Stimulated activated CD8-positive, alpha-beta memory T cell treated with anti-CD3 and anti-CD28 coated beads, Interleukin-15, amount 100 ng/mL, for 1 hour (primary cell): ENCODE results near the gene PRKCD.

ENCODE experiments used
- DNase-seq: peaks from one replicate; pipeline ENCODE4 v3.0.0-alpha.2; 2020; ENCODE audit warnings: low read depth

Gene PRKCD

GRCh38 chr3:53170325-53171063, 9.5 kb downstream of the PRKCD start:
- DNase-seq: no peak

DNA sequence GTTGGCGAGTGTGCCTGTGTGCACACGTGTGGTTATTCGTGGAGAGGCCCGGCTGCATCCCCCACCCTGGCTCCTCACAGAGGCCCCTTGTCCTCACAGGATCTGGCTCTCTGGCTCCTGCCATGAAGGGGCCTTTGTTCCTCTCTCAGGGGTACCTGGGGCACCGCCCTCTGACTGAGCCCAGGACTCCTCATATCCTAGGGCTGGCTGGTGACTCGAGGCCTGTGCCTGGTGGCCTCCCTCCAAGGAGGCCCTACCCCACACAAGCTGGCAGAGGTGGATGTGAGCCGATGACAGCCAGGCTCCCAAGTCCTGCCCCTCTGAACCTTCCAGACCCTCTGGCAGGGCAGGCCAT, 10.0 kb downstream of the PRKCD start:
- no peak for DNase-seq

DNA sequence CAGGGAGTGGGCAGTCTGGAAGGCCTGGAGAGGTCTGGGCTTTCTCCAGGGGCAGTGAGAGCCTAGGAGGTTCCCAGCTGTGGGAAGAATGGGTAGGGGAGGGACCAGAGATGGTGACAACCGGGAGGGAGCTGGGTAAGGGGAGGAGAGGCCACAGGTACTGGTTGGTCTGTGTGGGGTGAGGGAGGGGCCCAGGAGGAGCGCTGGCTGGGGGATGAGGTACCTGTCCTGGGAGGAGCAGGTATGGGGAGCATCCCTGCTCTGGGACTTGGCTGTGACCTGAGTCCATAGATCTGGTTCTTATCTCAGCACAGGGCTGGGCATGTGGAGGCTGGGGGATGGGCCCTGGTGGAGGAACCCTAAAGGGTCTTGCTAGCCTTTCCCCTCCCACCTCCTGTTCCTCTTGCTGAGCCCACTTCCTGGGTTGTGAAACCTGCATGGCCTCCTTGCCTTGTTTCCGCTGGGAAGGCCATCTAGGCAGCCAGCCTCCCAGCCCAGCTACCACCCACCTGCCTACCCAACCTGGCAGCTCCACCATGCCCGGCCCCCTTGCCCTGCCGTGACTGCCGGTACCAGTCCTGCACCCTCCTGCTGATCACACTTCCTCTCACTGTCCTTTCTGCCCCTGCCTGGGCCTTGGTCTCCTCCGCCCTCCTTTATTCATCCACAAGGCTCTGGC, 11.0 kb downstream of the PRKCD start:
- DNase-seq: no peak

DNA sequence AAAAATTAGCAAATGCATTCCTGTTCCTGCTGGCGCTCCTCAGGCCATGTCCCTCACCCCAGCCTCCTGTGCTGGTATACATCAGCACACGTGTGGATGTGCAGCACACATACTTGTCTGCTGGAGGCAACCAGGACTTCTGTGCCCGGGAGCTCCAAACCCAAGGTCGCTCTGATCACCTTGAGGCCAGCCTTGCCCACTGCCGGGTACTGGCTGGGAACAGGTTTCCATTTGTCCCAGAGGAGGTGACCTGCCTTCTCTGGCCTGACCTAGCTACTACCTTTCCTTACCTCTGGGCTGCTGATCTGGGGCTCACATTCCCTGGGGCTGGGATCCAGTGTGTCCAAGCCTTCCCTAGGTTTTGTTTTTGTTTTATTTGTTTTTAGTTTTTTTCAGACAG, 12.1 kb downstream of the PRKCD start:
- no peak for DNase-seq

- DNase-seq: no peak
These were observed 13.6 kb downstream of the PRKCD start for GRCh38 chr3:53174346-53175250.

- no peak for DNase-seq
These were observed 14.9 kb downstream of the PRKCD start for GRCh38 chr3:53175613-53176540.

GRCh38 chr3:53178246-53178645, 17.2 kb downstream of the PRKCD start:
- DNase-seq: no peak

GRCh38 chr3:53179580-53179979, 18.6 kb downstream of the PRKCD start:
- DNase-seq: no peak

- DNase-seq: no peak
These were observed 19.5 kb downstream of the PRKCD start for GRCh38 chr3:53180305-53181023.

DNA sequence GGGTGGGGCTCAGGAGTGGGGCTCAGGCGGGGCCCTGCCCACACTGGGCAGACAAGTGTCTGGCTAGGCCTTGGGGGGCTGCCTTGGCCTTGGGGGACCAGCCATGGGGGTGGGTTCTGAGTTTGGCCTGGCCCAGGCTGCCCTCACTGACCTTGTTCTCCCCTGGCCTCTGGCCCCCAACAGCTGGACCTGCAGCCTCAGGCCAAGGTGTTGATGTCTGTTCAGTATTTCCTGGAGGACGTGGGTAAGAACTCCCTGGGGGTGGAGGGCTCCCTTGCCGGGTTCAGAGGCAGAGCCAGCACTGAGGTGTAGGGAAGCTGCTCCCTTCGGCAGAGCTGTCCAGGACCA, 20.0 kb downstream of the PRKCD start:
- DNase-seq: no peak

GRCh38 chr3:53181528-53181927, 20.5 kb downstream of the PRKCD start:
- DNase-seq: no peak

DNA sequence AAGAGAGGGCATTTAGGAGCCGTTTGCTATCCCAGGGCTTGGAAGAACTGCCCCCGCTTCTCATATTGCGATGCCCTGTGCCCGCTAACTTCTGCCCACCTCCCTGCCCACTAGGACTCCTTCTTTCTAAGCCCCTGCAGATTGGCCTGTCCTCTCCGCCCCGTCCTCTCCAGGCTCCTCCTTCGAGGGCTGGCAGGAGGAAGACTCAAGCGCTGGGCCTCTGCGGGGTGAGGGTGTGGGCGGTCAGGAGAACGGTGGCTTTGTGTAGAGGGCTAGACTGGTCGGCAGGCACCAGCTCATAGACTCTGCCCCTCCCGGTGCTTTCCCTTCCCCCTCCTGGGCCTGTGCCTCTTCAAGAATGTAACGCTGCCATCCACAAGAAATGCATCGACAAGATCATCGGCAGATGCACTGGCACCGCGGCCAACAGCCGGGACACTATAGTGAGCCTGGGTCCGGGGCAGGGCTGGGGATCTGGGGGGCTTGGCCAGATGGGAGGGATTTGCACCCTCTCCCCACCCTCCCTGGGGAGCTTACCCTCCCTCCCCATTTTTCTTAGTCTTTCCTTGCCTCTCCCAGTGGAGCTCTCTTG, 21.9 kb downstream of the PRKCD start:
- DNase-seq: no peak

GRCh38 chr3:53183514-53183913, 22.5 kb downstream of the PRKCD start:
- no peak for DNase-seq

- DNase-seq: no peak
These were observed 23.7 kb downstream of the PRKCD start for GRCh38 chr3:53184701-53185100.

- DNase-seq: no peak
These were observed 24.9 kb downstream of the PRKCD start for GRCh38 chr3:53185761-53186465.

GRCh38 chr3:53186726-53187125, 25.7 kb downstream of the PRKCD start:
- DNase-seq: no peak

DNA sequence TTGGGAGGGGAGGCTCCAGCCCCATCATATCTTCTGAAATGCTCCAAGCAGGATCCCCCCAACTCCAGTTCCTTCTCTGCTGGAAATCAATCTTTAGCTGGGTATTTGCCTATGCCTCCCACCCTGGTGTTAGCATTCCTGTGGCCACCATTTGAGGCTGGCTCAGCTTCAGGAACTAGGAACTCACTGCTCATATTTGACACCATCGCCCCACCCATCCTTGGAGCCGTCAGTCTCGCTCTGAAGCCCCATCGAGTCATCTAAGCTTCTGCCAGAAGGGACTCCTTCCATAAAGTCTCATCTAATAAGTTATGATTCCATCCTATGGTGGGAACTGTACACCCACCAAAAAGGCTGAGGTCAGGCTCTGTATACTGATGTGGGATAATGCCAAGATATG, 26.4 kb downstream of the PRKCD start:
- no peak for DNase-seq

- no peak for DNase-seq
These were observed 27.2 kb downstream of the PRKCD start for GRCh38 chr3:53188136-53188685.

DNA sequence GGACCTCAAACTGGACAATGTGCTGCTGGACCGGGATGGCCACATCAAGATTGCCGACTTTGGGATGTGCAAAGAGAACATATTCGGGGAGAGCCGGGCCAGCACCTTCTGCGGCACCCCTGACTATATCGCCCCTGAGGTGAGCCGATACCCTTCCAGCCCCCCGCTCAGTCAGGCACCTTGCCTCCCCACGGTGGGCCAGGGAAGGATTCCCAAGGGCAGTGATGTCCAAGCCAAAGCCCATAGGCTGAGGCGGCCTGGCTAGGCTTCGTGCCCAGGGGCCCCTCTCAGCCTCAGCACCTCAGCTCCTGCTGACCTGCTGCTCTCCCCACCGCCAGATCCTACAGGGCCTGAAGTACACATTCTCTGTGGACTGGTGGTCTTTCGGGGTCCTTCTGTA, 27.7 kb downstream of the PRKCD start:
- no peak for DNase-seq

- DNase-seq: no peak
These were observed 28.3 kb downstream of the PRKCD start for GRCh38 chr3:53189276-53189675.
